ENCODE results near the gene PCK2.

PCK2 gene

DNA sequence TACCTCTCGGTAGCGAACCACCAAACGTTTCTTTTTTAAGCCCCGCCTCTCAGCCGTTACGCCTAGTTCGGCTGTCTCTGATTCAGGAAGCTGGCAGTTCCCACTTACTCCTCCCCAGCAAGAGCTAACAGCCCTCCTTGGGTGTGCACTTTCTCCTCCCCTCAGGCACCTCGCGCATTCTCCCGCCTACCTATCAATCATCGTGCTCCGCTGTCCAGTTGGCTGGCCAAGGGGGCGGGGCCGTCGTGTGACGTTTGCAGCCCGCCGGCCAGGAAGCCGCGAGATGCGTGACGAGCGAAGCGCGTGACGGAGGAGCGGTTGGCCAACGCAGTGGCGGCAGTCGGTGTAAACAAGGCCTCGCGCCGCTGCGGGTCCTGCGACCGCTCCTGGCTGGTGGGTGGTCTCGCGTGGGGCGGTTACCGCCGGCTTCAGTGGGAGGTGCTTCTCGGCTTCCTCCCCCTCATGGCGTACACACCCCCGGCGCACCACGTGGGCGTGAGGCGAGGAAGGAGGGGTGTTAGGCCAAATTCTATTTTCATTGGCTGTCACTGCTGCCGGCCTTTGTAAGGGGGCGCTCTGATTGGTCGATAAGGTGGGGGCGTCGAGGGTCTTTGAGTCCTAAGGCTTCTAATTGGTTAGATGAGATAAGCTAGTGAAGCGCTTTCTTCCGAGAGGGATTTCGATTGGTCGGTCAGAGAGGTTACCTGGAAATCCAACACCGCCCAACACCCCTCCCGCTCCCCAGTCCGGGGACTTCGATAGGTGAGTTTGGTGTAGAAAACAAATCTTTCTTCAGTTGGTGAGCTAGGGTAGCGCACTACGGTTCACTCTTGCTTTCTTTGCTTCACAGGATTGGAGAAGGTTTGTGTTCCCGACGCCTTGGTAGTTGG is 20.7 kb downstream of the PCK2 start, which contains the start of the genes DCAF11 and NRL:
Gene DCAF11, plus strand, starts transcription at position 246 of the 890 bp plus-strand sequence. CDS start 818 bp downstream, outside the sequence.
Gene NRL, minus strand, starts transcription at position 418 of the 890 bp plus-strand sequence. CDS start 32,101 bp downstream, outside the sequence.
- peak; percentile 94 to 97 for DNase-seq (ENCODE audit: extremely low read depth in 1 of 2, low read depth in 1 of 2)

- no peak for DNase-seq (ENCODE audit: extremely low read depth in 1 of 2, low read depth in 1 of 2)
These were observed 21.5 kb downstream of the PCK2 start for GRCh38 chr14:24115422-24116127.

- no peak for DNase-seq (ENCODE audit: extremely low read depth in 1 of 2, low read depth in 1 of 2)
These were observed 22.2 kb downstream of the PCK2 start for GRCh38 chr14:24116128-24116814.

DNA sequence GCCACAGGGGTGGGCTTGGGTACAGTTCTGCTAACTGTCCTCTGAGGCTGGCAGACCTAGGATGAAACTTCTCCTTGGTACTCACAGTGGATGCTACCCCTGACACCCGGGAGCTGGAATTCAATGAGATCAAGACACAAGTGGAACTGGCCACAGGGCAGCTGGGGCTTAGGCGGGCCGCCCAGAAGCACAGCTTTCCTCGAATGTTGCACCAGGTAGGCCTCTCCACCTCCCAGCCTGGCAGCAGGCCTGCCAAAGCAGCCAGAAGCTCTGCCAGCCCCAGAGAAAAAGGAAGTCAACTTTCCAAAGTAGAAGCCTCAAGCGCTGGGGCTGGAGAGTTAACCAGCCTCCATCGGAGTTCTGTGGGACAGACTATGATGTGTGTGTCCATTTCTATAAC is 23.1 kb downstream of the PCK2 start:
- DNase-seq (ENCODE audit: extremely low read depth in 1 of 2, low read depth in 1 of 2): no peak

DNA sequence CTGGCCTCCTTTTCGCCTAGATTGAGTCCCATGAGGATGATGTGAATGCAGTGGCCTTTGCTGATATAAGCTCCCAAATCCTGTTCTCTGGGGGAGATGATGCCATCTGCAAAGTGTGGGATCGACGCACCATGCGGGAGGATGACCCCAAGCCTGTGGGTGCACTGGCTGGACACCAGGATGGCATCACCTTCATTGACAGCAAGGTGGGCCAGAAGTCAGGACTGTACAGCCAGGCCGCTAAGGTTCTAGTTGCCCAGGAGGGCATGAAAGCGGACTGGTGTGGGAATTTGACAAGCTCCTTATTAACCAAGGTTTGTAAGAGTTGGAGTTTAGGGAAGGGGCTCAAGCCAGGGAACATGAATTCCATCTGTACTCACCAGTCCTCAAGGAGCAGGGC is 25.6 kb downstream of the PCK2 start:
- DNase-seq (ENCODE audit: extremely low read depth in 1 of 2, low read depth in 1 of 2): no peak

GRCh38 chr14:24121210-24121609 is 27.1 kb downstream of the PCK2 start:
- DNase-seq (ENCODE audit: extremely low read depth in 1 of 2, low read depth in 1 of 2): no peak

DNA sequence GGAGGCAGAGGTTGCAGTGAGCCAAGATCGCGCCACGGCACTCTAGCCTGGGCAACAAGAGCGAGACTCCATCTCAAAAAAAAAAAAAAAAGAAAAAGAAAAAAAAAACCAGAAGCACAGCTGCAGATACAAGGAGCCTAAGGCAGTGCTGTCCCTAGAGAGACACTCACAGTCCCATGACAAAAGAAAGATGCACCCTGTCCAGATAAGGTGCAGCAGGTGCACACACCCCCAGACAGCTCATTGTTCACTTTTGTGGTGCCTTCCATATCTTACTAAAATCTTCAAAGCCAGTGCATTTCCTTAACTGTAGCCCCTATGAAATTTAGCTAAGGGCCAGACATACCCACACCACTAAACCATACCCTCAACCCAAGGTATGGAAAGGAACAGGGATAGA is 28.3 kb downstream of the PCK2 start:
- DNase-seq (ENCODE audit: extremely low read depth in 1 of 2, low read depth in 1 of 2): no peak

DNA sequence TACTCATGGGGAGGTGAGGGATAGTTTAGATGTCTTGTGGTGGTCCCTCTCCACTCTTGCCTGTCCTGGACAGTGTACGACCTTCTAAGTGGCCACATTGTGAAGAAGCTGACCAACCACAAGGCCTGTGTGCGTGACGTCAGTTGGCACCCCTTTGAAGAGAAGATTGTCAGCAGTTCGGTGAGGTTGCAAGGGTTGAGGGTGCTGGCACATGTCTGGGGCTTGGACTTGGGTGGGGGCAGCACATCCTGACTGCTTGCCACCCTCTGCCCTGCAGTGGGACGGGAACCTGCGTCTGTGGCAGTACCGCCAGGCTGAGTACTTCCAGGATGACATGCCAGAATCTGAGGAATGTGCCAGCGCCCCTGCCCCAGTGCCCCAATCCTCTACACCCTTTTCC is 28.8 kb downstream of the PCK2 start:
- no peak for DNase-seq (ENCODE audit: extremely low read depth in 1 of 2, low read depth in 1 of 2)

- DNase-seq (ENCODE audit: extremely low read depth in 1 of 2, low read depth in 1 of 2): no peak
These were observed 29.6 kb downstream of the PCK2 start for GRCh38 chr14:24123424-24124417.

- no peak for DNase-seq (ENCODE audit: extremely low read depth in 1 of 2, low read depth in 1 of 2)
These were observed 32.8 kb downstream of the PCK2 start for GRCh38 chr14:24126939-24127338.

- DNase-seq (ENCODE audit: extremely low read depth in 1 of 2, low read depth in 1 of 2): no peak
These were observed 33.6 kb downstream of the PCK2 start for GRCh38 chr14:24127673-24128072.

DNA sequence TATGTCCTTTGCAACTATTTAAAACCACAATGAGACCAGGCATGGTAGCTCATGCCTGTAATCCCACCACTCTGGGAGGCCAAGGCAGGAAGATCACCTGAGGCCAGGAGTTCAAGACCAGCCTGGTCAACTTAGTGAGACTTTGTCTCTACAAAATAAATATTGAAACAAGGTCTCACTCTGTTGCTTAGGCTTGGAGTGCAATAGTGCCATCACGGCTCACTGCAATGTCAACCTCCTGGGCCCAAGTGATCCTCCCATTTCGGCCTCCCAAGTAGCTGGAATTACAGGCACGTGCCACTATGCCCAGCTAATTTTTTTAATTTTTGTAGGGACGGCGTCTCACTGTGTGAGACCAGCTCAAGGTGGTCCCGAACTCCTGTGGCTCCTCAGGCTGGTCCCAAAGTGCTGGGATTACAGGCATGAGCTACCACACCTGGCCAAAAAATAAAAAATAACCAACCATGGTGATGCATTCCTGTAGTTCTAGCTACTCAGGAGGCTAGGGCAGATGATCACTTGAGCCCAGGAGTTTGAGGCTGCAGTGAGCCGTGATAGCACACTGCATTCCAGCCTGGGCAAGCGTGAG is 35.4 kb downstream of the PCK2 start:
- DNase-seq (ENCODE audit: extremely low read depth in 1 of 2, low read depth in 1 of 2): no peak

- DNase-seq (ENCODE audit: extremely low read depth in 1 of 2, low read depth in 1 of 2): no peak
These were observed 36.2 kb downstream of the PCK2 start, which contains the start of gene FITM1 for GRCh38 chr14:24130380-24130716. Gene FITM1, plus strand, starts transcription at chr14:24130659. Its CDS starts 905 bp downstream, at chr14:24131564.

GRCh38 chr14:24130717-24131548 is 36.8 kb downstream of the PCK2 start:
- no peak for DNase-seq (ENCODE audit: extremely low read depth in 1 of 2, low read depth in 1 of 2)

DNA sequence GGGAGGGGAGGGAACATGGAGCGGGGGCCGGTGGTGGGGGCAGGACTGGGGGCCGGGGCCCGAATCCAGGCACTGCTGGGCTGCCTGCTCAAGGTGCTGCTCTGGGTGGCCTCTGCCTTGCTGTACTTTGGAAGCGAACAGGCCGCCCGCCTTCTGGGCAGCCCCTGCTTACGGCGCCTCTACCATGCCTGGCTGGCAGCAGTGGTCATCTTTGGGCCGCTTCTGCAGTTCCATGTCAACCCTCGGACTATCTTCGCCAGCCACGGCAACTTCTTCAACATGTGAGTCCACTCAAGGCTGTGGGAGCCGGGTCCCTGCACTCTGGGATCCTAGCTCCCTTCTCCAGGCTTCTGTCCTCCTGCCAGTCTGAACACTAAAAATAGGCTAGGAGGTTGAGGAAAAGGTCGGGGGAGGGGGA is 37.4 kb downstream of the PCK2 start:
- no peak for DNase-seq (ENCODE audit: extremely low read depth in 1 of 2, low read depth in 1 of 2)

DNA sequence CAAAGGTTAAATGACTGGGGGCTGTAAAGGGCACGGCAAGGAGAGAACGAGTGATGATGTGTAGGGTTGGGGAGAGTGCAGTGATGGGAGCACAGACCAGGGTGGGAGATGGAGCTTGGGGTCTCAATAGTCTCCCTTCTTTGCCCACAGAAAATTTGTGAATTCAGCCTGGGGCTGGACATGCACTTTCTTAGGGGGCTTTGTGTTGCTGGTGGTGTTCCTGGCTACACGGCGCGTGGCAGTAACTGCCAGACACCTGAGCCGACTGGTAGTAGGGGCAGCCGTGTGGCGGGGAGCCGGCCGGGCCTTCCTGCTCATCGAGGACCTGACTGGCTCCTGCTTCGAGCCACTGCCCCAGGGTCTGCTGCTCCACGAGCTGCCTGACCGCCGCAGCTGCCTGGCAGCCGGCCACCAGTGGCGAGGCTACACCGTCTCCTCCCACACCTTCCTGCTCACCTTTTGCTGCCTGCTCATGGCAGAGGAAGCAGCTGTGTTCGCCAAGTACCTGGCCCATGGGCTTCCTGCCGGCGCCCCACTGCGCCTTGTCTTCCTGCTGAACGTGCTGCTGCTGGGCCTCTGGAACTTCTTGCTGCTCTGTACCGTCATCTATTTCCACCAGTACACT is 38.1 kb downstream of the PCK2 start:
- DNase-seq (ENCODE audit: extremely low read depth in 1 of 2, low read depth in 1 of 2): no peak

- DNase-seq (ENCODE audit: extremely low read depth in 1 of 2, low read depth in 1 of 2): no peak
These were observed 38.9 kb downstream of the PCK2 start for GRCh38 chr14:24132976-24133375.

- no peak for DNase-seq (ENCODE audit: extremely low read depth in 1 of 2, low read depth in 1 of 2)
These were observed 39.6 kb downstream of the PCK2 start for GRCh38 chr14:24133735-24134134.

- no peak for DNase-seq (ENCODE audit: extremely low read depth in 1 of 2, low read depth in 1 of 2)
These were observed 41.4 kb downstream of the PCK2 start for GRCh38 chr14:24135584-24135833.
